ENCODE data around the gene PTOV1. TPM values are rescaled to one million over a fixed set of nuclear protein-coding genes. Genes with fewer than 3 reads are reported as not detected.

Gene PTOV1
- total RNA-seq, 1 donor from 2014 or later = 20.5 TPM

GRCh38 chr19:49881672-49882394 lies 30.9 kb downstream of the PTOV1 start:
- Histone ChIP-seq H3K36me3 (ENCODE audit: control insufficient read depth, insufficient read depth, low read length) (peaks cover 38% of the 10 kb centered on the region), H3K27me3 (ENCODE audit: control insufficient read depth, insufficient read depth, low read length) (no peaks in the 10 kb centered on the region), H3K4me3 (ENCODE audit: low read depth, low read length) (no peak overlapping the region)
- no peak for DNase-seq (ENCODE audit: low read depth)
- no peak for FAIRE-seq
- no peak for TF ChIP-seq CTCF (IDR thresholded peaks at IDR 0.05; ENCODE audit: insufficient read depth, low read length, severe bottlenecking)

- FAIRE-seq (no peak), DNase-seq (ENCODE audit: low read depth) (no peak)
- Histone ChIP-seq H3K36me3 (ENCODE audit: control insufficient read depth, insufficient read depth, low read length) (peaks cover 38% of the 10 kb centered on the region), H3K4me3 (ENCODE audit: low read depth, low read length) (no peak overlapping the region), H3K27me3 (ENCODE audit: control insufficient read depth, insufficient read depth, low read length) (no peaks in the 10 kb centered on the region)
- TF ChIP-seq CTCF (IDR thresholded peaks at IDR 0.05; ENCODE audit: insufficient read depth, low read length, severe bottlenecking) = no peak
Observed at GRCh38 chr19:49882643-49883042, 31.7 kb downstream of the PTOV1 start.

GRCh38 chr19:49883094-49883493 lies 32.1 kb downstream of the PTOV1 start:
- Histone ChIP-seq H3K4me3 (ENCODE audit: low read depth, low read length) (no peak overlapping the region), H3K27me3 (ENCODE audit: control insufficient read depth, insufficient read depth, low read length) (no peaks in the 10 kb centered on the region), H3K36me3 (ENCODE audit: control insufficient read depth, insufficient read depth, low read length) (peaks cover 38% of the 10 kb centered on the region)
- no peak for FAIRE-seq
- TF ChIP-seq CTCF (IDR thresholded peaks at IDR 0.05; ENCODE audit: insufficient read depth, low read length, severe bottlenecking) = no peak
- DNase-seq (ENCODE audit: low read depth) = no peak

GRCh38 chr19:49884109-49884508 lies 33.1 kb downstream of the PTOV1 start:
- H3K27me3 ChIP-seq (ENCODE audit: control insufficient read depth, insufficient read depth, low read length) = no peaks in the 10 kb centered on the region
- no peak for TF ChIP-seq CTCF (IDR thresholded peaks at IDR 0.05; ENCODE audit: insufficient read depth, low read length, severe bottlenecking)
- peaks cover 37% of the 10 kb centered on the region for H3K36me3 ChIP-seq (ENCODE audit: control insufficient read depth, insufficient read depth, low read length)
- H3K4me3 ChIP-seq (ENCODE audit: low read depth, low read length) = no peak overlapping the region
- DNase-seq (ENCODE audit: low read depth) (no peak), FAIRE-seq (no peak)

- TF ChIP-seq CTCF (IDR thresholded peaks at IDR 0.05; ENCODE audit: insufficient read depth, low read length, severe bottlenecking) = no peak
- Histone ChIP-seq H3K4me3 (ENCODE audit: low read depth, low read length) (no peak overlapping the region), H3K27me3 (ENCODE audit: control insufficient read depth, insufficient read depth, low read length) (no peaks in the 10 kb centered on the region), H3K36me3 (ENCODE audit: control insufficient read depth, insufficient read depth, low read length) (peaks cover 35% of the 10 kb centered on the region)
- DNase-seq (ENCODE audit: low read depth) (peak; percentile 36), FAIRE-seq (no peak)
Observed at GRCh38 chr19:49884760-49885159, 33.8 kb downstream of the PTOV1 start.

All from bronchial epithelial cell (primary cell).